Suprapubic skin (tissue), 4 donors: Measurements from ENCODE around the gene DENND4B. TPM values are rescaled to one million over a fixed set of nuclear protein-coding genes. Genes with fewer than 3 reads are reported as not detected.

Experiments used
- DNase-seq, 2 donors: peaks; one replicate each; pipeline ENCODE4 v3.0.0-alpha.2; 2019; ENCODE audit warnings: low spot score in 2 of 2
- H3K27ac ChIP-seq: fragments of 200-600 bp; sonication (generic); one replicate; pipeline ENCODE4 v1.5.1; 2019
- H3K27me3 ChIP-seq: fragments of 200-600 bp; sonication (generic); one replicate; pipeline ENCODE4 v1.5.1; 2019
- H3K36me3 ChIP-seq: fragments of 200-600 bp; sonication (generic); one replicate; pipeline ENCODE4 v1.5.1; 2019
- H3K4me1 ChIP-seq: fragments of 200-600 bp; sonication (generic); one replicate; pipeline ENCODE4 v1.5.1; 2019
- H3K4me3 ChIP-seq: fragments of 200-600 bp; sonication (generic); one replicate; pipeline ENCODE4 v1.5.1; 2019; ENCODE audit warnings: mild to moderate bottlenecking
- H3K9me3 ChIP-seq: fragments of 200-600 bp; sonication (generic); one replicate; pipeline ENCODE4 v1.5.1; 2019
- CTCF ChIP-seq, 2 donors: fragments of 200-600 bp in 1 of 2; fragments of 450-650 bp in 1 of 2; sonication (generic) in 1 of 2; IDR thresholded peaks; one replicate each; pipeline ENCODE4 v1.5.1; 2016 to 2019; ENCODE audit warnings: antibody characterized with exemption in 2 of 2, mild to moderate bottlenecking in 1 of 2, moderate library complexity in 1 of 2
- EP300 ChIP-seq: sonication (generic); formaldehyde crosslinking; IDR thresholded peaks from one replicate; pipeline ENCODE4 v1.6.1; 2017; ENCODE audit warnings: antibody characterized with exemption
- POLR2A ChIP-seq, 2 donors: fragments of 450-650 bp; IDR thresholded peaks; one replicate each; pipeline ENCODE4 v1.6.1; 2017; ENCODE audit warnings: antibody characterized with exemption in 2 of 2, mild to moderate bottlenecking in 2 of 2, moderate library complexity in 2 of 2
- POLR2AphosphoS5 ChIP-seq, 3 donors: sonication (generic); formaldehyde crosslinking; IDR thresholded peaks; one replicate each; pipeline ENCODE4 v1.6.1; 2017; ENCODE audit warnings: antibody characterized with exemption in 3 of 3
- WGBS: methylation state at CpG from one replicate; pipeline ENCODE4 v1.1.5; 2018; 5-methylcytosine and 5-hydroxymethylcytosine counted together
- total RNA-seq, 4 donors: library from RNA; depleted of rRNA; stranded (reverse); fragments of >200 nt; gene quantifications; one replicate each; pipeline ENCODE4 v1.1.0, GENCODE V29; 2016

DENND4B gene
- total RNA-seq, 4 donors from 2014 or later: 20.0 to 45.1 (median 31.0) TPM

DNA sequence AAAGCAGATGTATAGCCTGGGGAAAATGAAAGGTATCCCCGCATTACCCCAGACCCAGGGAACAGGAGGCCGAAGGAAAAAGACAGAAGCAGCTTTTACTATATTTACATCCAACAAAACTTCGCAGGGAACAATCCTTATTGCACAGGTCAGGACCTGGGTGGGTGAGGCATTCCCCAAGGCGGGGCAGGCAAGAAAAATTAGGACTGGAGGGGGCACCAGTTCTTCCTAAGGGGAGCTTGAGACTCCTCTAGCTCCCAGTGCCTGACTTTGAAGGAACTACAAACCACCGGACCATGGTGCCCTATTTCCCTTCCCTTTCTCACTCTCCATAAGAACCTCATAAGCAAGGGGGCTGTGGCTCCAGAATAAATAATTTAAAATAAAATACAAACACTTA lies 17.1 kb downstream of the DENND4B start:
- no peaks in the 10 kb centered on the region for H3K27me3 ChIP-seq
- H3K36me3 ChIP-seq: peaks cover 38% of the 10 kb centered on the region
- no peak overlapping the region for H3K27ac ChIP-seq
- 87% methylated on average over 5 of the region's 5 CpGs for WGBS
- no peak overlapping the region for H3K4me3 ChIP-seq
- DNase-seq: no peak
- H3K9me3 ChIP-seq: no peaks in the 10 kb centered on the region
- H3K4me1 ChIP-seq: peaks cover 7% of the 10 kb centered on the region
- no peak for TF ChIP-seq POLR2A (IDR thresholded peaks at IDR 0.05)
- no peak for TF ChIP-seq CTCF (IDR thresholded peaks at IDR 0.05)
- TF ChIP-seq POLR2AphosphoS5 (IDR thresholded peaks at IDR 0.05): no peak
- TF ChIP-seq EP300: no peak

DNA sequence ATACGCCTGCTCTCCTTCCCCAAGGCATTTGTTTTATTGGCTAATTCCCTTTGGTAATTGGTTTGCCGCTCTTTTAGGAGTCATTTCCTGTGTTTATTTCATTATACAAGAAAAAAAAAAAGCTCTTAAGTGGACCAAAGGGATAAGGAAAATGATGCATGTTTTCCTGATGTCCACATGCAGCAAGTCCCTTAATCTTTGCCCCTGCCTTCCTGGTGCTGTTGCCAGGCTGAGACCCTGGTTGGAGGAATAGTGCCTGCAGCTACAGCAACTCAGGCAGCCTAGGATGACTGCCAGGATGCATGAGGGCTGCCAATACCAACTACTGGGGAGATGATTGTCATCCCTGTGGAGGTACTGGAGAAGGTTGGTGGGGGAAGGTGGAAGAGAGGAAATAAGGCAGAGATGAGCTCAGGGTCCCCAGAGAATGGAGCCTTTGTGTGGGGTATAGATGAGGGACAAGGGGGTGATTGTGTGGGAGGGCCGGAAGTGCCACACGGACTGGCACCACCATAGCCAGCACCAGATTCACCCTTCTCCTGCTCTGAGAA lies 17.7 kb downstream of the DENND4B start:
- Histone ChIP-seq H3K27me3 (no peaks in the 10 kb centered on the region), H3K4me1 (peaks cover 11% of the 10 kb centered on the region), H3K4me3 (no peak overlapping the region), H3K36me3 (peaks cover 33% of the 10 kb centered on the region), H3K9me3 (no peaks in the 10 kb centered on the region), H3K27ac (no peak overlapping the region)
- WGBS: 52% methylated on average over 4 of the region's 4 CpGs
- TF ChIP-seq POLR2A (IDR thresholded peaks at IDR 0.05) (no peak), EP300 (no peak), CTCF (IDR thresholded peaks at IDR 0.05) (no peak), POLR2AphosphoS5 (IDR thresholded peaks at IDR 0.05) (no peak)
- DNase-seq: no peak

- 76% methylated on average over 1 of the region's 1 CpG for WGBS
Measured at GRCh38 chr1:153928245-153928644, 18.3 kb downstream of the DENND4B start.

GRCh38 chr1:153926405-153926804 lies 20.1 kb downstream of the DENND4B start:
- no peaks in the 10 kb centered on the region for H3K9me3 ChIP-seq
- DNase-seq: no peak
- H3K4me1 ChIP-seq: peaks cover 21% of the 10 kb centered on the region
- peaks cover 12% of the 10 kb centered on the region for H3K36me3 ChIP-seq
- TF ChIP-seq POLR2AphosphoS5 (IDR thresholded peaks at IDR 0.05) (no peak), POLR2A (IDR thresholded peaks at IDR 0.05) (no peak), CTCF (IDR thresholded peaks at IDR 0.05) (no peak), EP300 (no peak)
- H3K27me3 ChIP-seq: no peaks in the 10 kb centered on the region
- 82% methylated on average over 4 of the region's 4 CpGs for WGBS
- H3K4me3 ChIP-seq: no peak overlapping the region
- no peak overlapping the region for H3K27ac ChIP-seq

More at GRCh38 chr1:153928245-153928644, 18.3 kb downstream of the DENND4B start:
- Histone ChIP-seq H3K36me3 (peaks cover 27% of the 10 kb centered on the region), H3K4me1 (peaks cover 16% of the 10 kb centered on the region), H3K27me3 (no peaks in the 10 kb centered on the region), H3K4me3 (no peak overlapping the region), H3K27ac (no peak overlapping the region), H3K9me3 (no peaks in the 10 kb centered on the region)
- DNase-seq: no peak
- TF ChIP-seq EP300: no peak
- TF ChIP-seq POLR2A (IDR thresholded peaks at IDR 0.05): no peak
- no peak for TF ChIP-seq CTCF (IDR thresholded peaks at IDR 0.05)
- TF ChIP-seq POLR2AphosphoS5 (IDR thresholded peaks at IDR 0.05): no peak

DNA sequence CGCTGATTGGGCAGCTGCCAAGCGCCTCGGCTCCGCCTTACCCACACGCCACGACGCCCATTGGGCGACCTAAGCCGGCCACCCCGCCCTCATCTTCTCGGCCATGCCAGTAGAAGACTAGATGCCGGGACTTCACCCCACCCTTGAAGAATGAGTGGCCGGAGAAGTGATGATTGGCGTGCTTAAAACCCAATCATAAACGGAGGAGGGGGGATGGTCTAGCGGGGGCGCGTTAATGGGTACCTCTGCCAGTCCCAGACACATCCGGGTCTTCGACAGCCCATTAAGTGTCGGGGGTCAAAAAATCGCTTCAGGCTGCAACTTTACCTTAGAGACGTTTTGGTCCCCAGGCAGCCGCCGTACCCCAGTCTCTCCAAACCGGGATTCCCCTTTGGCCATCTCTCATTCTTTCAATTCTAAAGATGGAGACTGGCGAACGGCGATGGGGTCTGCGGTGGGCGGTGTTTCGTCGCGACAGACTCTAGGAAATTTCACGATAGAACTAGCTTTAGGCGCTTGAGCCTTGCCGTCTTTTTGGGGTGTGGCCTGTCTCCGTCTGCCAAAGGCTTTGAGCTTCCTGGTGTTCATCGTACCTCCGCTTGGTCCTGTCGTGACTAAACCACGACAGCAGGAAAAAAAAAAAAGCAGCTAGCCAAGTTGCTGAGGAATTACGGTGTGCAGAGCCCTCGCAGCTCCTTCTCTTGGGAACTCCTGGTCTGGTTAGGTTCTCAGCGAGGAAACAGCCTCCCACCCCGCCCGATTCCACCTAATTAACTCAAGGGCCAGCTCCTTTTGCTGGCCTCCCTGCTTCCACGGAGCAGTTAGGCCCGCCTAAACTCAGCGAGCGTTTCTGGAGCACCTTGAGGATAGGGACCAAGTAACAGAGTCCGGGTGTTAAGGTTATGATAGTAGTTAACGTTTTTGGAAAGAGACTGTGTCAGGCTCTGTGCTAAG lies 23.3 kb downstream of the DENND4B start, which contains the start of gene GATAD2B:
GATAD2B (minus strand) TSS at position 1 of the 954 bp plus-strand sequence. CDS start 94,625 bp downstream, outside the sequence.
- DNase-seq: peak; percentile 99 to 100
- Histone ChIP-seq H3K27me3 (no peaks in the 10 kb centered on the region), H3K36me3 (no peaks in the 10 kb centered on the region), H3K9me3 (no peaks in the 10 kb centered on the region), H3K4me1 (peaks cover 39% of the 10 kb centered on the region), H3K27ac (peak within 1 kb of the TSS; percentile 91), H3K4me3 (peak within 1 kb of the TSS; percentile 84)
- TF ChIP-seq POLR2A (IDR thresholded peaks at IDR 0.05) (peak in 1 of 2 donors; percentile 13), CTCF (IDR thresholded peaks at IDR 0.05) (no peak), POLR2AphosphoS5 (IDR thresholded peaks at IDR 0.05) (peak in 2 of 3 donors; percentile 58 to 72)
- under 1% methylated on average over 40 of the region's 53 CpGs for WGBS
